Heart right ventricle (tissue), 16 donors: ENCODE measurements around the gene IL17REL. TPM values are rescaled to one million over a fixed set of nuclear protein-coding genes. Genes with fewer than 3 reads are reported as not detected.

Experiments used
- ATAC-seq, 8 donors: fragments of 200-7000 bp; cut with Tn5 transposase; one replicate each; pipeline ENCODE4 v1.9.1; 2020; ENCODE audit warnings: mild to moderate bottlenecking in 8 of 8, moderate library complexity in 8 of 8, moderate number of reproducible peaks in 1 of 8
- DNase-seq, 2 donors: peaks; one replicate each; pipeline ENCODE4 v3.0.0-alpha.2; 2020
- H3K27ac ChIP-seq, 10 donors: fragments of 200-600 bp; sonication (generic) in 2 of 10; one replicate each; pipeline versions ENCODE4 v1.5.0 to v1.8.0; 2020 to 2022; ENCODE audit warnings: mild to moderate bottlenecking in 3 of 10
- H3K27me3 ChIP-seq, 7 donors: fragments of 200-600 bp; one replicate each; pipeline ENCODE4 v1.8.0; 2021 to 2022; ENCODE audit warnings: mild to moderate bottlenecking in 2 of 7
- H3K36me3 ChIP-seq, 9 donors: fragments of 200-600 bp; sonication (generic) in 1 of 9; one replicate each; pipeline versions ENCODE4 v1.5.0 to v1.8.0; 2020 to 2022; ENCODE audit warnings: mild to moderate bottlenecking in 2 of 9
- H3K4me1 ChIP-seq, 9 donors: fragments of 200-600 bp; sonication (generic) in 1 of 9; one replicate each; pipeline versions ENCODE4 v1.5.0 to v1.8.0; 2020 to 2022; ENCODE audit warnings: mild to moderate bottlenecking in 4 of 9
- H3K4me3 ChIP-seq, 10 donors: fragments of 200-600 bp; sonication (generic) in 2 of 10; one replicate each; pipeline versions ENCODE4 v1.5.0 to v1.8.0; 2020 to 2022; ENCODE audit warnings: mild to moderate bottlenecking in 7 of 10, moderate library complexity in 2 of 10
- H3K9me3 ChIP-seq, 11 donors: fragments of 200-600 bp in 10 of 11; sonication (generic) in 2 of 11; one replicate each; pipeline versions ENCODE4 v1.5.0 to v1.8.0; 2013 to 2022; ENCODE audit warnings: mild to moderate bottlenecking in 2 of 11, control low read depth in 1 of 11, moderate library complexity in 1 of 11
- CTCF ChIP-seq, 9 donors: fragments of 200-600 bp; sonication (generic) in 2 of 9; IDR thresholded peaks; one replicate each; pipeline versions ENCODE4 v1.5.0 to v1.8.0; 2021 to 2022; ENCODE audit warnings: antibody characterized with exemption in 9 of 9, mild to moderate bottlenecking in 5 of 9, moderate library complexity in 1 of 9
- WGBS, 2 donors: extraction: QIAGEN DNeasy Blood & Tissue Kit; methylation state at CpG; one replicate each; pipeline ENCODE4 v1.1.7; 2013; ENCODE audit warnings: inconsistent platforms in 1 of 2; 5-methylcytosine and 5-hydroxymethylcytosine counted together
- intact Hi-C, 10 donors: fragments of 100-400 bp; cut with DNase I; formaldehyde crosslinking; loops; one replicate each; pipeline versions ENCODE4 v1.11.1 to v1.14.2; 2022
- polyA plus RNA-seq, 2 donors: library from polyadenylated mRNA; stranded (reverse); fragments of 200-250 nt; gene quantifications; one replicate each; pipeline ENCODE4 v1.2.3, GENCODE V29; 2013
- total RNA-seq, 10 donors: library from RNA; stranded (reverse); fragmentation: NEBNext Ultra II Directional in 3 of 10; extraction: Animal tissue kit (Norgen Biotek cat#: 25700) in 3 of 10; gene quantifications; one replicate each; pipeline versions ENCODE4 v1.2.1 to v1.2.4, GENCODE V29; 2021 to 2023
- donor health status: Arrhythmogenic right ventricular cardiomyopathy.
- donor health status: ischemic (EF 13 %, LVEDD 7.1; RV severe dilation, severe dysfunction).
- donor health status: healthy with polysubstance abuse.
- donor health status: DM: no; HTN: yes; CAD: no.
- donor health status: DM: no; HTN: no; CAD: no.
- donor health status: ischemic (EF 25% LVEDD 6.9; RV normal size, moderate dysfunction).
- donor health status: ischemic (EF 25% LVEDD 5.7; RV mildly dilated, moderate dysfunction).
- donor health status: healthy.
- donor health status: DM: yes; HTN: yes; CAD: no.
- donor health status: Ischemic cardiomyopathy.
- donor health status: ischemic (EF 35%, LVEDD 5.7; RV mildly dilated, moderate dysfunction).
- donor health status: nonischemic (EF 11% LVEDD 7.7; RV severe dilation, severe dysfunction).
- donor health status: DM: yes; HTN: yes; CAD: no.
- donor health status: PGD.
- donor health status: ischemic (EF 29% LVEDD 5.4; RV normal size, mild dysfunction).
- donor health status: nonischemic (EF 23%, LVEDD 6.1; RV moderate dilation, normal function).

Gene IL17REL
- total and polyA plus RNA-seq, 12 donors, result 0.11 TPM; not detected in 11

GRCh38 chr22:50034126-50035081 is 21.8 kb upstream of the IL17REL start:
- TF ChIP-seq CTCF (IDR thresholded peaks at IDR 0.05), result no peak

GRCh38 chr22:50032941-50033601 is 20.5 kb upstream of the IL17REL start:
- H3K27me3 ChIP-seq, result peaks cover 0 to 61% (median 31%) of the 10 kb centered on the region in 7 donors
- no peak overlapping the region for H3K4me3 ChIP-seq
- ATAC-seq, result no peak
- no peak for TF ChIP-seq CTCF (IDR thresholded peaks at IDR 0.05)
- WGBS, 2 donors, result 88 to 89% methylated on average over 23 of the region's 23 CpGs
- H3K4me1 ChIP-seq, result peaks cover 0 to 9% (median 5%) of the 10 kb centered on the region in 9 donors
- intact Hi-C loops, result loop anchor here in 7 of 10 donors (5.0 to 10.0 kb wide), 3 partner anchors 41 to 268 kb away; no protein-coding TSS in a partner anchor
- no peak for DNase-seq
- no peaks in the 10 kb centered on the region for H3K36me3 ChIP-seq
- peaks cover 0 to 5% (median 0%) of the 10 kb centered on the region in 11 donors for H3K9me3 ChIP-seq
- no peak overlapping the region for H3K27ac ChIP-seq

More at GRCh38 chr22:50034126-50035081, 21.8 kb upstream of the IL17REL start:
- Histone ChIP-seq H3K27me3 (peaks cover 0 to 58% (median 31%) of the 10 kb centered on the region in 7 donors), H3K36me3 (no peaks in the 10 kb centered on the region), H3K27ac (no peak overlapping the region), H3K4me1 (peaks cover 0 to 9% (median 5%) of the 10 kb centered on the region in 9 donors), H3K9me3 (peaks cover 0 to 18% (median 7%) of the 10 kb centered on the region in 11 donors), H3K4me3 (no peak overlapping the region)
- DNase-seq (no peak), ATAC-seq (no peak)
- intact Hi-C loops, result loop anchor here in 7 of 10 donors (5.0 to 10.0 kb wide), 3 partner anchors 42 to 270 kb away; no protein-coding TSS in a partner anchor
- WGBS, 2 donors, result 70 to 79% methylated on average over 43 of the region's 43 CpGs

GRCh38 chr22:50032109-50032871 is 19.7 kb upstream of the IL17REL start:
- peaks cover 0 to 68% (median 37%) of the 10 kb centered on the region in 7 donors for H3K27me3 ChIP-seq
- ATAC-seq (no peak), DNase-seq (no peak)
- H3K4me1 ChIP-seq, result peaks cover 0 to 9% (median 5%) of the 10 kb centered on the region in 9 donors
- WGBS, 2 donors, result 82 to 83% methylated on average over 24 of the region's 24 CpGs
- no peak overlapping the region for H3K27ac ChIP-seq
- intact Hi-C loops, result loop anchor here in 7 of 10 donors (5.0 to 10.0 kb wide), 3 partner anchors 40 to 267 kb away; no protein-coding TSS in a partner anchor
- no peak overlapping the region for H3K4me3 ChIP-seq
- no peak for TF ChIP-seq CTCF (IDR thresholded peaks at IDR 0.05)
- no peaks in the 10 kb centered on the region for H3K9me3 ChIP-seq
- no peaks in the 10 kb centered on the region for H3K36me3 ChIP-seq
